GM12878 (cell line): ENCODE data around the gene MAP1LC3B. TPM values are rescaled to one million over a fixed set of nuclear protein-coding genes. Genes with fewer than 3 reads are reported as not detected.
A peak's percentile ranks its signal among the peaks of the same experiment; 100 is the strongest.

ENCODE experiments used
- CUX1 ChIP-seq: IDR thresholded peaks from 2 replicates; pipeline ENCODE4 v1.6.1; 2012; ENCODE audit warnings: improper control_type of control experiment, low read depth, low read length; ENCODE audit not compliant: insufficient replicate concordance
- DPF2 ChIP-seq: fragments of 450-650 bp; IDR thresholded peaks from 2 replicates; pipeline ENCODE4 v1.6.1; 2017; ENCODE audit warnings: mild to moderate bottlenecking
- GATAD2B ChIP-seq: fragments of 450-650 bp; conservative IDR thresholded peaks from 2 replicates; pipeline ENCODE4 v1.6.1; 2017; ENCODE audit warnings: low read depth, mild to moderate bottlenecking, moderate library complexity
- HSF1 ChIP-seq: fragments of 150-350 bp; IDR thresholded peaks from 2 replicates; pipeline ENCODE4 v1.6.1; 2014; ENCODE audit warnings: mild to moderate bottlenecking, low read depth, low read length
- IRF3 ChIP-seq: fragments of 450-650 bp; IDR thresholded peaks from 2 replicates; pipeline ENCODE4 v1.6.1; 2014; ENCODE audit warnings: mild to moderate bottlenecking
- MXI1 ChIP-seq: fragments of 150-350 bp; IDR thresholded peaks from 2 replicates; pipeline ENCODE4 v1.6.1; 2011; ENCODE audit warnings: low read depth, mild to moderate bottlenecking, inconsistent platforms, low read length, improper control_type of control experiment
- STAT1 ChIP-seq: fragments of 450-650 bp; conservative IDR thresholded peaks from 2 replicates; pipeline ENCODE4 v1.6.1; 2014; ENCODE audit warnings: antibody characterized with exemption, mild to moderate bottlenecking
- ZNF24 ChIP-seq: fragments of 450-650 bp; IDR thresholded peaks from 2 replicates; pipeline ENCODE4 v1.6.1; 2017; ENCODE audit warnings: antibody characterized with exemption, mild to moderate bottlenecking
- polyA plus RNA-seq, 11 experiments: library from polyadenylated mRNA; depleted of rRNA in 4 of 11; unstranded in 6 of 11; stranded (reverse) in 5 of 11; fragments of >200 nt; fragmentation: Nextera tagmentation in 4 of 11; fragmentation: Illumina TruSeq in 1 of 11; extraction: Ambion mirVana in 4 of 11; extraction: Trizol in 1 of 11; gene quantifications; 1 replicate in 1 of 11; 2 replicates in 10 of 11; pipeline versions ENCODE4 v1.2.1 to v1.2.3, GENCODE V29; 2011 to 2016; ENCODE audit warnings: inconsistent platforms in 2 of 11, missing spikeins in 2 of 11, low read depth in 1 of 11
- total RNA-seq, 4 experiments: library from RNA; depleted of rRNA in 3 of 4; stranded (reverse); fragments of >200 nt in 3 of 4; fragmentation: Illumina TruSeq in 1 of 4; extraction: Trizol in 1 of 4; gene quantifications; 2 replicates each; pipeline versions ENCODE4 v1.2.1 to v1.2.3, GENCODE V29; 2013 to 2021
- TF ChIP-seq, protein P1 (sequence below): IDR thresholded peaks from 2 replicates; pipeline ENCODE4 v1.6.1; 2011; ENCODE audit warnings: borderline replicate concordance, low read depth, mild to moderate bottlenecking, moderate library complexity, low read length; ENCODE audit not compliant: insufficient read depth, poor library complexity, severe bottlenecking

Gene MAP1LC3B
- total and polyA plus RNA-seq, 10 of the 15 experiments (the other 5 are each of a cell fraction or from before 2014, with no cell fraction given) = 6.1 to 42.8 (median 13.7) TPM

GRCh38 chr16:87384162-87384874 is 7.8 kb upstream of the MAP1LC3B start (continued):
- TF ChIP-seq CUX1 (no peak), STAT1 (no peak), HSF1 (no peak), DPF2 (peak; percentile 45; the same call in 1 of the 2 replicates), MXI1 (no peak; the same call in 1 of the 2 replicates), IRF3 (no peak), GATAD2B (peak; percentile 55), ZNF24 (no peak)
- TF ChIP-seq, protein P1, sequence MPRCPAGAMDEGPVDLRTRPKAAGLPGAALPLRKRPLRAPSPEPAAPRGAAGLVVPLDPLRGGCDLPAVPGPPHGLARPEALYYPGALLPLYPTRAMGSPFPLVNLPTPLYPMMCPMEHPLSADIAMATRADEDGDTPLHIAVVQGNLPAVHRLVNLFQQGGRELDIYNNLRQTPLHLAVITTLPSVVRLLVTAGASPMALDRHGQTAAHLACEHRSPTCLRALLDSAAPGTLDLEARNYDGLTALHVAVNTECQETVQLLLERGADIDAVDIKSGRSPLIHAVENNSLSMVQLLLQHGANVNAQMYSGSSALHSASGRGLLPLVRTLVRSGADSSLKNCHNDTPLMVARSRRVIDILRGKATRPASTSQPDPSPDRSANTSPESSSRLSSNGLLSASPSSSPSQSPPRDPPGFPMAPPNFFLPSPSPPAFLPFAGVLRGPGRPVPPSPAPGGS = no peak
- TF ChIP-seq, all 136 proteins: peak for 21
